IMR-90 (cell line): ENCODE data around the gene ATP2B2. TPM values are rescaled to one million over a fixed set of nuclear protein-coding genes. Genes with fewer than 3 reads are reported as not detected.

Experiments
- ATAC-seq: fragments of 200-7000 bp; cut with Tn5 transposase; 2 replicates; pipeline ENCODE4 v1.9.1; 2020; ENCODE audit warnings: low read depth, mild to moderate bottlenecking, moderate library complexity
- BruUV-seq: library from RNA; stranded (reverse); fragments of 400-500 nt; replicated peaks from 2 replicates; lab custom pipeline; 2021; lab: Mats Ljungman, UMichigan
- CTCF ChIA-PET: fragments of 300-600 bp; formaldehyde crosslinking; extraction: SDS; loops from one replicate; lab custom pipeline; 2021; ENCODE audit warnings: antibody characterized with exemption; lab: Yijun Ruan, JAX
- POLR2A ChIA-PET: fragments of 300-600 bp; sonication (Branson Sonifier 250); formaldehyde crosslinking; loops from one replicate; lab custom pipeline; 2022; ENCODE audit warnings: antibody characterized with exemption; ENCODE audit not compliant: unreplicated experiment; lab: Charles Lee
- DNase-seq: peaks from one replicate; pipeline ENCODE4 v3.0.0; 2013
- H2AFZ ChIP-seq: replicated peaks from 2 replicates; pipeline ENCODE3; 2013; ENCODE audit warnings: low read length, mild to moderate bottlenecking; ENCODE audit not compliant: poor library complexity
- H2AK5ac ChIP-seq: 2 replicates; pipeline ENCODE4 v1.6.1; 2013; ENCODE audit warnings: low read depth, low read length, inconsistent platforms
- H2AK9ac ChIP-seq: replicated peaks from 2 replicates; pipeline ENCODE3; 2013; ENCODE audit warnings: mild to moderate bottlenecking, low read depth, low read length, moderate library complexity; ENCODE audit not compliant: poor library complexity
- H2BK120ac ChIP-seq: 2 replicates; pipeline ENCODE4 v1.6.1; 2013; ENCODE audit warnings: low read depth, low read length, inconsistent platforms
- H2BK15ac ChIP-seq: 3 replicates; pipeline ENCODE4 v1.6.1; 2013; ENCODE audit warnings: low read depth, low read length, inconsistent platforms
- H2BK20ac ChIP-seq: 2 replicates; pipeline ENCODE4 v1.6.1; 2013; ENCODE audit warnings: low read depth, mild to moderate bottlenecking, inconsistent platforms, low read length, moderate library complexity
- H2BK5ac ChIP-seq: 2 replicates; pipeline ENCODE4 v1.6.1; 2013; ENCODE audit warnings: mild to moderate bottlenecking, low read depth, low read length, inconsistent platforms; ENCODE audit not compliant: poor library complexity, severe bottlenecking
- H3K14ac ChIP-seq: replicated peaks from 2 replicates; pipeline ENCODE4 v1.6.1; 2013; ENCODE audit warnings: low read depth, low read length, inconsistent platforms
- H3K18ac ChIP-seq: 2 replicates; pipeline ENCODE4 v1.6.1; 2013; ENCODE audit warnings: low read depth, low read length, control low read depth
- H3K23ac ChIP-seq: 2 replicates; pipeline ENCODE4 v1.6.1; 2013; ENCODE audit warnings: low read depth, low read length, inconsistent platforms
- H3K27ac ChIP-seq: 2 replicates; pipeline ENCODE4 v1.5.1; 2013; ENCODE audit warnings: mild to moderate bottlenecking, control low read depth, low read length; ENCODE audit not compliant: insufficient read depth
- H3K27me3 ChIP-seq: 2 replicates; pipeline ENCODE4 v1.6.1; 2013; ENCODE audit warnings: low read length; ENCODE audit not compliant: control insufficient read depth, insufficient read depth
- H3K36me3 ChIP-seq: 2 replicates; pipeline ENCODE4 v1.6.1; 2013; ENCODE audit warnings: low read length, mixed read lengths; ENCODE audit not compliant: control insufficient read depth, insufficient read depth
- H3K4ac ChIP-seq: 2 replicates; pipeline ENCODE4 v1.6.1; 2013; ENCODE audit warnings: low read depth, low read length, inconsistent platforms
- H3K4me1 ChIP-seq: 2 replicates; pipeline ENCODE4 v1.6.1; 2013; ENCODE audit warnings: low read length, mixed read lengths; ENCODE audit not compliant: control insufficient read depth, insufficient read depth
- H3K4me2 ChIP-seq: 2 replicates; pipeline ENCODE4 v1.6.1; 2013; ENCODE audit warnings: low read depth, mild to moderate bottlenecking, control low read depth, low read length, moderate library complexity
- H3K4me3 ChIP-seq: 2 replicates; pipeline ENCODE4 v1.5.1; 2013; ENCODE audit warnings: low read depth, mild to moderate bottlenecking, control low read depth, low read length, moderate library complexity; ENCODE audit not compliant: insufficient read depth
- H3K56ac ChIP-seq: 2 replicates; pipeline ENCODE4 v1.6.1; 2013; ENCODE audit warnings: low read length, inconsistent platforms; ENCODE audit not compliant: insufficient read depth; ENCODE audit errors: extremely low read depth
- H3K79me1 ChIP-seq, 2 experiments: 2 replicates each; pipeline ENCODE4 v1.6.1; 2013; ENCODE audit warnings: low read length in 2 of 2, inconsistent platforms in 1 of 2, low read depth in 1 of 2
- H3K9ac ChIP-seq: 2 replicates; pipeline ENCODE4 v1.6.1; 2013; ENCODE audit warnings: low read depth, low read length, control low read depth
- H3K9me1 ChIP-seq: 2 replicates; pipeline ENCODE4 v1.6.1; 2013; ENCODE audit warnings: low read length, inconsistent platforms; ENCODE audit not compliant: insufficient read depth
- H3K9me3 ChIP-seq: 2 replicates; pipeline ENCODE4 v1.6.1; 2013; ENCODE audit warnings: low read length; ENCODE audit not compliant: control insufficient read depth, insufficient read depth
- H4K20me1 ChIP-seq: 2 replicates; pipeline ENCODE4 v1.6.1; 2013; ENCODE audit warnings: low read length, inconsistent platforms; ENCODE audit not compliant: insufficient read depth
- H4K5ac ChIP-seq: 2 replicates; pipeline ENCODE4 v1.6.1; 2013; ENCODE audit warnings: mild to moderate bottlenecking, low read depth, low read length, control low read depth
- H4K8ac ChIP-seq, 2 experiments: 2 replicates each; pipeline ENCODE4 v1.6.1; 2013; ENCODE audit warnings: low read depth in 2 of 2, low read length in 2 of 2, control low read depth in 1 of 2, inconsistent platforms in 1 of 2
- H4K91ac ChIP-seq: 2 replicates; pipeline ENCODE4 v1.6.1; 2013; ENCODE audit warnings: low read depth, low read length, inconsistent platforms; ENCODE audit not compliant: insufficient read depth
- BHLHE40 ChIP-seq: fragments of 150-350 bp; IDR thresholded peaks from 2 replicates; pipeline ENCODE4 v1.6.1; 2016; ENCODE audit warnings: mild to moderate bottlenecking, low read depth, low read length
- CEBPB ChIP-seq: IDR thresholded peaks from 2 replicates; pipeline ENCODE4 v1.6.1; 2012; ENCODE audit warnings: low read depth, low read length, improper control_type of control experiment
- CHD1 ChIP-seq: IDR thresholded peaks from 2 replicates; pipeline ENCODE4 v1.6.1; 2012; ENCODE audit warnings: low read depth, low read length, improper control_type of control experiment
- FOS ChIP-seq: fragments of 150-350 bp; IDR thresholded peaks from 2 replicates; pipeline ENCODE4 v1.6.1; 2016; ENCODE audit warnings: low read depth, low read length
- MAFK ChIP-seq: IDR thresholded peaks from 2 replicates; pipeline ENCODE4 v1.6.1; 2012; ENCODE audit warnings: low read depth, low read length, improper control_type of control experiment
- MAZ ChIP-seq: IDR thresholded peaks from 2 replicates; pipeline ENCODE4 v1.6.1; 2012; ENCODE audit warnings: low read depth, mild to moderate bottlenecking, low read length, improper control_type of control experiment, moderate library complexity, borderline replicate concordance
- MXI1 ChIP-seq: IDR thresholded peaks from 2 replicates; pipeline ENCODE4 v1.6.1; 2012; ENCODE audit warnings: low read depth, mild to moderate bottlenecking, low read length, moderate library complexity, borderline replicate concordance
- NFE2L2 ChIP-seq: fragments of 150-350 bp; IDR thresholded peaks from 2 replicates; pipeline ENCODE4 v1.6.1; 2016; ENCODE audit warnings: low read depth, mild to moderate bottlenecking, low read length
- POLR2A ChIP-seq: IDR thresholded peaks from 2 replicates; pipeline ENCODE4 v1.6.1; 2012; ENCODE audit warnings: mild to moderate bottlenecking, low read depth, low read length
- RAD21 ChIP-seq: IDR thresholded peaks from 2 replicates; pipeline ENCODE4 v1.6.1; 2012; ENCODE audit warnings: low read length, improper control_type of control experiment
- RCOR1 ChIP-seq: IDR thresholded peaks from 2 replicates; pipeline ENCODE4 v1.6.1; 2012; ENCODE audit warnings: mild to moderate bottlenecking, low read length, improper control_type of control experiment; ENCODE audit not compliant: insufficient replicate concordance
- RFX5 ChIP-seq: IDR thresholded peaks from 2 replicates; pipeline ENCODE4 v1.8.0; 2012; ENCODE audit warnings: low read depth, mild to moderate bottlenecking, low read length, moderate library complexity
- SMC3 ChIP-seq: fragments of 150-350 bp; IDR thresholded peaks from 2 replicates; pipeline ENCODE4 v1.6.1; 2016; ENCODE audit warnings: low read depth, mild to moderate bottlenecking, antibody characterized with exemption, low read length, moderate library complexity
- WGBS, 2 experiments: methylation state at CpG; one replicate each; pipeline versions ENCODE4 v1.1.5 to v1.1.7; 2013; ENCODE audit warnings: missing lambda C conversion rate in 2 of 2; ENCODE audit not compliant: insufficient read length in 1 of 2; ENCODE audit errors: extremely low coverage in 2 of 2; 5-methylcytosine and 5-hydroxymethylcytosine counted together
- dilution Hi-C: fragments of 300-500 bp; cut with HindIII; formaldehyde crosslinking; loops from one replicate; pipeline ENCODE4 v1.14.3; 2018; ENCODE audit warnings: low sequenced_read_pairs; ENCODE audit not compliant: unreplicated experiment
- in situ Hi-C: fragments of 300-500 bp; cut with MboI; formaldehyde crosslinking; loops from 3 replicates; pipeline ENCODE4 v1.14.3; 2019; ENCODE audit warnings: low sequenced_read_pairs, inconsistent platforms, mixed read lengths
- intact Hi-C: fragments of 100-400 bp; cut with micrococcal nuclease; formaldehyde crosslinking; loops from 2 replicates; pipeline ENCODE4 v1.10.0; 2022
- polyA plus RNA-seq, 3 experiments: library from polyadenylated mRNA; depleted of rRNA; stranded (reverse); fragments of >200 nt; gene quantifications; 2 replicates each; pipeline ENCODE4 v1.2.3, GENCODE V29; 2012; ENCODE audit warnings: low replicate concordance in 1 of 3
- total RNA-seq: library from RNA; depleted of rRNA; stranded (reverse); fragments of >200 nt; gene quantifications from 2 replicates; pipeline ENCODE4 v1.2.3, GENCODE V29; 2012
- TF ChIP-seq, protein P1 (sequence below): fragments of 150-350 bp; IDR thresholded peaks from 2 replicates; pipeline ENCODE4 v1.6.1; 2016; ENCODE audit warnings: low read depth, mild to moderate bottlenecking, low read length, moderate library complexity, borderline replicate concordance
- TF ChIP-seq, protein P2 (sequence below): fragments of 150-350 bp; IDR thresholded peaks from 2 replicates; pipeline ENCODE4 v1.6.1; 2017; ENCODE audit warnings: mild to moderate bottlenecking, antibody characterized with exemption, low read length, low read depth

The ATP2B2 gene
- total and polyA plus RNA-seq, 2 of the 4 experiments (the other 2 are of a cell fraction) = under 0.01 to 0.02 TPM

DNA sequence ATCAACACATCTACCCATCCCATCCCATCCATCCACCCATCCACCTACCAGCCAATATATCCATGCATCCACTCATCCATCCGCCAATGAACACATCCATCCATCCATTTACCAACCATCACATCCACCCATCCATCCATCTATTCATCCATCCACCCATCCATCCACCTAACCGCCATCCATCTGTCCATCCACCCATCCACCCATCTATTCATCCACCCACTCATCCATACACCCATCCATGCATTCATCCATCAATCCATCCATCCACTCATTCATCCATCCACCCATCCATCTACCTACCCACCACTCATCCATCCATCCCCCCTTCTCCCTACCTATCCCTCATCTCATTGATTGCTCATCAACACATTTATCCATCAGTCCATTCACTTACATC, 136.9 kb downstream of the ATP2B2 start:
- ChIA-PET CTCF (no interaction called here), POLR2A (no interaction called here)
- Histone ChIP-seq H3K4me1 (peaks cover 21% of the 10 kb centered on the region), H2BK15ac (no peak overlapping the region), H3K56ac (no peak overlapping the region), H3K9me3 (peaks cover 4% of the 10 kb centered on the region), H4K20me1 (no peaks in the 10 kb centered on the region), H3K14ac (no peak overlapping the region), H3K4me3 (no peak overlapping the region), H3K79me1 (no peaks in the 10 kb centered on the region), H4K91ac (no peak overlapping the region), H3K36me3 (no peaks in the 10 kb centered on the region), H4K5ac (no peak overlapping the region), H3K18ac (no peak overlapping the region), H2AK5ac (peak overlapping the region; percentile 68), H4K8ac (no peak overlapping the region), H2BK5ac (peak overlapping the region; percentile 23), H2AK9ac (no peak overlapping the region), H3K23ac (no peak overlapping the region), H3K9ac (no peak overlapping the region), H3K4ac (no peak overlapping the region), H2BK120ac (no peak overlapping the region), H3K9me1 (peaks cover 24% of the 10 kb centered on the region), H2BK20ac (no peak overlapping the region), H3K27me3 (no peaks in the 10 kb centered on the region), H3K27ac (no peak overlapping the region), H2AFZ (no peak overlapping the region), H3K4me2 (no peak overlapping the region)
- dilution Hi-C loops = no loop called here
- TF ChIP-seq SMC3 (no peak), RCOR1 (no peak), RAD21 (no peak), POLR2A (no peak), MAZ (no peak), CEBPB (no peak), NFE2L2 (no peak), RFX5 (no peak), BHLHE40 (no peak), FOS (no peak), MAFK (no peak), CHD1 (no peak), MXI1 (no peak)
- TF ChIP-seq, protein P1, sequence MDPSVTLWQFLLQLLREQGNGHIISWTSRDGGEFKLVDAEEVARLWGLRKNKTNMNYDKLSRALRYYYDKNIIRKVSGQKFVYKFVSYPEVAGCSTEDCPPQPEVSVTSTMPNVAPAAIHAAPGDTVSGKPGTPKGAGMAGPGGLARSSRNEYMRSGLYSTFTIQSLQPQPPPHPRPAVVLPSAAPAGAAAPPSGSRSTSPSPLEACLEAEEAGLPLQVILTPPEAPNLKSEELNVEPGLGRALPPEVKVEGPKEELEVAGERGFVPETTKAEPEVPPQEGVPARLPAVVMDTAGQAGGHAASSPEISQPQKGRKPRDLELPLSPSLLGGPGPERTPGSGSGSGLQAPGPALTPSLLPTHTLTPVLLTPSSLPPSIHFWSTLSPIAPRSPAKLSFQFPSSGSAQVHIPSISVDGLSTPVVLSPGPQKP = no peak
- TF ChIP-seq, protein P2, sequence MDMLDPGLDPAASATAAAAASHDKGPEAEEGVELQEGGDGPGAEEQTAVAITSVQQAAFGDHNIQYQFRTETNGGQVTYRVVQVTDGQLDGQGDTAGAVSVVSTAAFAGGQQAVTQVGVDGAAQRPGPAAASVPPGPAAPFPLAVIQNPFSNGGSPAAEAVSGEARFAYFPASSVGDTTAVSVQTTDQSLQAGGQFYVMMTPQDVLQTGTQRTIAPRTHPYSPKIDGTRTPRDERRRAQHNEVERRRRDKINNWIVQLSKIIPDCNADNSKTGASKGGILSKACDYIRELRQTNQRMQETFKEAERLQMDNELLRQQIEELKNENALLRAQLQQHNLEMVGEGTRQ = no peak
- DNase-seq = no peak
- in situ Hi-C loops = no loop called here
- no TSS peak for BruUV-seq
- intact Hi-C loops = loop anchor here (5.0 kb wide), 1 partner anchor 69 kb away; no protein-coding TSS in a partner anchor
- no peak for ATAC-seq
- 98% methylated on average over 2 of the region's 2 CpGs; no CpG with 5 or more reads in 1 of the 2 experiments for WGBS, 2 experiments
